NCI-H345 treated with DMSO at 0.1 percent for 48 hours (cell line): ENCODE measurements around the gene CD63.
A peak's percentile ranks its signal among the peaks of the same experiment; 100 is the strongest.
"Not testable (repeated sequence)": the region's sequence is repeated elsewhere in the genome, so short reads cannot be mapped to it uniquely, and the experiment has no call there.

Experiments used
- DNase-seq: peaks from one replicate; lab custom pipeline; 2025; ENCODE audit not compliant: unreplicated experiment; lab: John Stamatoyannopoulos, UW

The CD63 gene, protein sequence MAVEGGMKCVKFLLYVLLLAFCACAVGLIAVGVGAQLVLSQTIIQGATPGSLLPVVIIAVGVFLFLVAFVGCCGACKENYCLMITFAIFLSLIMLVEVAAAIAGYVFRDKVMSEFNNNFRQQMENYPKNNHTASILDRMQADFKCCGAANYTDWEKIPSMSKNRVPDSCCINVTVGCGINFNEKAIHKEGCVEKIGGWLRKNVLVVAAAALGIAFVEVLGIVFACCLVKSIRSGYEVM

DNA sequence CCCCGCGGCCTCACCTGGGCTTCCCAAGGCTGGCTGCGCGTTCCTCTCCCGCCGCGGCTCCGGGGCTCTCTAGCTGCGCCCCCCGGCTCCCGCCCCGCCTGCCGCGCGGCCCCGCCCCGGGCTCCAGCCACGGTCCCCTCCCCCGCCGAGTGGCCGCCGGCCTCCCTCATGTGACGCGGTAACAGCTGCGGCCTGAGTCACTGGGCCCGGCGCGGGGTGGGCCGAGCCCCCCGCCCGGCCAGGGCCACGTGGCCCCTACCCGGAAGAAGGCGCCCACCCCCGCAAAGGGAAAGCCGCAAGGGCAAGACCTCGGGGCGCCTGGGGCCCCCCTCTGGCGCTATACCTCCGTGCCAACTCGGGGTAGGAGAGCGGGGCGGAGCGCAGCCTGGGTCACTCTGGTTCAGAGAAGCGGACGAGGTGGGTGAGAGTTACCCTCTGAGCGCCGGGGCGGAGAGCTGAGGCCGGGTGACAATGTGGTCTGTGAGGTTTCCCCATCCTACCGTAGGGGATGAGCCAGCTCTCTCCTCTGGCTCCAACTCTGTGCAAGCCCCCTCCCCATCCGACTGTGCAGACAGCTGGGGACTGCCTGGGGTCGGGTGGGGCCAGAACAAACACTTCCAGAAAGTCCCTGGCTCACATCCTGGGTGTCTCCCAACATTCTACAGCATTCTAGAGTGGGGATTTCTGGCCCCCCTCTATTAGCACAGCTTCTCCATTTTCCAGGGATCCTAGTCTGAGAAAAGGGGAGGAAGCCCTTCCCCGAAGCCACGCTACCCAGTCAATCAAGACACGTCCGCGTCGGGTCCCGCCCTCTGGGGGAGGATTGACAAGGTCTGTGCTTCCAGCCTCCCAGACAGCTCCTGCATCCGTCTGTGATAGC is at the start of gene CD63:
Gene CD63 (minus strand): TSS at position 71 of the 880 bp plus-strand sequence. CDS start 668 bp downstream, outside the sequence.
- DNase-seq = peak; percentile 56

DNA sequence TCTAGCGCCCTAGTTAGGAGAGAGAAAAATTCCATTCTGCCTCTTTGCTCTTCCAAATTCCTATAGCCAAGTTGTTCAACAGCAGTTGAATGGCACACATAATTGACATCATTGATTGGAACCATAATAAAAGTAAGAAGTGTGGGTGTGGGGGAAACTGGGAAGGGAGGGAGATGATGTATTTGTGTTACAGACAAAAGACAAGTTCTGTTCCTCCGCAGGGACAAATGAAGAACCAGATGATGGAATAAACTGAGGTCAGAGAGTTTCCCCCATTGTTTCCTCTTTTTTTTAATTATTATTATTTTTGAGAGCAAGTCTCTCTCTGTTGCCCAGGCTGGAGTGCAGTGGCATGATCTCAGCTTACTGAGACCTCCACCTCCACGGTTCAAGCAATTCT is 49.0 kb upstream of the CD63 start:
- DNase-seq = no peak

DNA sequence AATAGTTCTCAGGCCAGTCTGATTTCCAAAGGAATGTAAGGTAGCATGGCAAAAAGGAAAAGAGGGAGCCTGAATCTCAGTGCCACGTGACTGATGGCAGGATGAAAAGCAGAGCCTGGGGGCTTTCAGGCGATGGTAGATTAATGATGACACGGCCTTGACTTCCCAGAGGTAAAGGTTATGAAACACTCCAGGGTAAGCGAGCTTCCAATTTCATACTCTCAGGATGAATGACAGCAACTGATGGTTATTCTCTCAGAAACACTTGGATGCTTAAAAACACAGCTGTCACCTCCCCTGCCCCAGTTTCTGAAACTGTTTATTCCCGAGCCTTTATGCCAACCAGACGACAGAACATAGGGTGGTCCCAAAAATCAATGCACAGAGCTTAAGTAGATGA is 42.9 kb upstream of the CD63 start:
- no peak for DNase-seq

DNA sequence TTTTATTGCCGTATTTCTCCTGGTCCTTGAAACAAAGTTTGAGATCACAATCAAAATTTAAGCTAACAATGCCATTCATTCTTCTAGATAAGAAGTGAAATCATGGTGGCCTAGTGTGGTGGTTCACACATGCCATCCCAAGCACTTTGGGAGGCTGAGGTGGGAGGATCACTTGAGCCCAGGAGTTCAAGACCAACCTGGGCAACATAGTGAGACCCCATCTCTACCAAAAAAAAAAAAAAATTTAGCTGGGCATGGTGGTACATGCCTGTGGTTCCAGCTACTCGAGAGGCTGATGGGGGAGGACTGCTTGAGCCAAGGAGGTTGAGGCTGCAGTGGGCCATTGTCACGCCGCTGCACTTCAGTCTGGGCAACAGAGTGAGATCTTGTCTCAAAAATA is 38.3 kb upstream of the CD63 start:
- DNase-seq = no peak

DNA sequence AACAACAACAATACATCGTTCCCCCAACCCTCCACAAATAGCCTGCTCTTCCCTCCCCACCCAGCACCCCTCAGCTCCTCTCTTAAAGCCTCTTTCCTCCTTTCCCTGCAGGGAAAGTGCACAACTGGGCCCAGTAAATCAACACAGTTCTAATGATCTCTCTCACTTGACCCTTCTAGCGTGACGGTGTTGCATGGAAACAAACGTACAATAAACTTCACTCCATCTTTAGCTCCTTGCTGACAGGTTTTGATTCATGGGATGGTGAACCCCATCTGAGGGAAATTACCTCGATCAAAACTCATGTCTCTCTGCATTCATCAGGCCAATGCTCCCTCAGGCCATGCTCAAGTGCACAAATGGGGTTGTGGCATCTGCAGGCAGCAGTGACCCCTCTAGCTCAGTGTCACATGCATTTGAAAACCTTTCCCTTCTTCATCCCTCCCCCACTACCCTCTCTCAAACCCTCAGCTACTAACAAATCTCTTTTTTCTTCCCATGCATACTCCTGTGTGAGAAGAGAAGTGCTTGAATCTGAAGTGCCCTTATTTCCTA is 37.0 kb upstream of the CD63 start:
- DNase-seq = peak; percentile 17

DNA sequence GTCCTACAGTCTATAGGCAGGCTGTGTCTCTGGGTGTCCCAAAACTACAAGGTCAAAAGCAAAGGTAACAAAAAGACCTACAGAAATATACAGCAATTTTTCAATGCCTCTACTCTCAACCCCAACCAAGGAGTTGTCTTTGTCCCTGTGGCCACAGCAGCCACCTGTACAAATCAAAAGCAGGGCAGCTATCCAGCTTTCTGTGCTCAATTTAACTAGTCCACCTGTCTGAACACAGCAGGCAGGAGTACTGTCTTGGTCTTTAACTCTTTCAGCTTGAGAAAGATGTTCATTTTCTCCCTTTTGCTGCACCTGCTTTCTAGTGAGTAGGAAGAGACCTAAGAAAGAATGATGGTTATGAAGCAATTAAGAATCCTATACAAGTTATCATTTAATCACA is 33.8 kb upstream of the CD63 start:
- no peak for DNase-seq

DNA sequence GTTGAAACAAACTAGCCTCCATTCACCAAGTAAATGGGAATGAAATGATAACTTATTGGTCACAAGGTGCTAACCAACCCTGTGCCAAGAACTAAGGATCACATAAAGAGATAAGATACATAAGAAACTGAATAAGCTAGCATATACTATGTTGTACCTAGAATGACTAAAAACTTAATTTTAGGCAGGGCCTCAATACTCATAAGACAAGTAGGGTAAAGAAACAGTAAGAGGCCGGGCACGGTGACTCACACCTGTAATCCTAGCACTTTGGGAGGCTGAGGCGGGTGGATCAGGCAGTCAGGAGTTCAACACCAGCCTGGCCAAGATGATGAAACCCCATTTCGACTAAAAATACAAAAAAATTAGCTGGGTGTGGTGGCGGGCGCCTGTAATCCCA is 31.9 kb upstream of the CD63 start:
- no peak for DNase-seq

DNA sequence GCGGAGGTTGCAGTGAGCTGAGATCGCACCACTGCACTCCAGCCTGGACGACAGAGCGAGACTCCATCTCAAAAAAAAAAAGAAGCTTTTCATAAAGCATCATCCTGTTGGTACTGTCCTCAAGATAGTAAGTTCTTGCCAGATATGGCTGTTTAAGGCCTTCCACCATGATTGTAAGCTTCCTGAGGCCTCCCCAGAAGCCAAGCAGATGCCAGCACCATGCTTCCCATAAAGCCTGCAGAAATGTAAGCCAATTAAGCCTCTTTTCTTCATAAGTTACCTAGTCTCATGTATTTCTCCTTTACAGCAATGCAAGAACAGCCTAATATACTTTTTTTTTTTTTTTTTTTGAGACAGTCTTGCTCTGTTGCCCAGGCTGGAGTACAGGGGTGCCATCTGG is 29.8 kb upstream of the CD63 start:
- DNase-seq = not testable (repeated sequence)

DNA sequence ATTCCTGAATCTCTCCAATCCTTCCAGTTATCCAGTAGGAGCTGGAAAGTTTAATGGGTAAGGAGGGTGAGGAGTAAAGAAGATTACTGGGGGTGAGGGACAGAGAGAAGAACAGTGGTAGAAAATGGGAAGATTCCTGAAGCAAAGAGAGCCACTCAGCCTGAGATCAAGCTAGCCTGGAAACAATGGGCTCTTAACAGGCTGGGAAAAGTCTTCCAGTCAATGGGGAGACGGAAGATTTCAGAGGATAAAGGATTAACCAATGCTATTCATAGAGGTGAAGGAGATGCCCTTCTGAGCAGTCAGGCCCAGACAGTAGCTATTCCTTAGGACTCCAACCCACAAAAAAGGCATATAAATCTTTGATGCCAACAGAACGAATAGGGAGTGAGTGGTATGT is 28.9 kb upstream of the CD63 start:
- DNase-seq = no peak

DNA sequence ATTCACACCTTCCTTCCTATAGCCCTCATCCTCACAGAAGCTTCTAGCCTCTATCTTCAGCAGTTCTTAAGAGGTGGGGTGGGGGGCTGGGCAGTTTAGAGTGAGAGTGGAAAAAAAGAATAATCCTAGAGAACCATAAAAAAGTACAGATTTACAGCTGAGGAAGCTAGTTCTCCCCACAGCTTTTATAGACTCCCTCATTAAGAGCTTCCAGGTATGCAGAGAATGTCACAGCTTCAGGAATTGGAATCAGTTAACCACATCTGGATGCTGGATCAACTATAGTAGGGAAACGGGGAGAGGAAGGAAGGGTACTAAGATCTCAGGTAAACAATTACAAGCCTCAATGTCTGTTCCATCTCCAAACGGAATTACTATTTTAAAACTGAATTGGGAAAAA is 26.4 kb upstream of the CD63 start:
- no peak for DNase-seq

DNA sequence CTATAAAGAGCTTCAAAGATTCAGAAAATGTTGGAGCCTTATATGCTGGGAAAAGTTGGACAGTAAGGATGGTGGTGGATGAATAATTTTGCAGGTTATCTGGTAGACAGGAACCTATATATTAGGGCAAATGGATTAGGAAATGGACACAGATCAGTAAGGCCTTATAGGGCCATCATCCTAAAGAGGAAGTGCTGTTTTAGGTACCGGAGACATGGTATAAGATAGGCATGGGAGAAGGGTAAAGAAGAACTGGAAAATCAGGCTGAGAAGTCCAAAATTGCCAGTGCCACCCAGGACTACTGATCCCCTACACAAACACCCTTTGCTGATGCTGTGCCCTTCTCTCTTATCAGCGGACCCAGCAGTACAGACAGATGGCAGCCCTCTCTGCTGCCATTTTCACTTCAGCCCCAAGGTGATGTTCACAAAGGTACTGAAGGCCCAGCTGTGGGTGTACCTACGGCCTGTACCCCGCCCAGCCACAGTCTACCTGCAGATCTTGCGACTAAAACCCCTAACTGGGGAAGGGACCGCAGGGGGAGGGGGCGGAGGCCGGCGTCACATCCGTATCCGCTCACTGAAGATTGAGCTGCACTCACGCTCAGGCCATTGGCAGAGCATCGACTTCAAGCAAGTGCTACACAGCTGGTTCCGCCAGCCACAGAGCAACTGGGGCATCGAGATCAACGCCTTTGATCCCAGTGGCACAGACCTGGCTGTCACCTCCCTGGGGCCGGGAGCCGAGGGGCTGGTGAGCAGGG is 19.6 kb upstream of the CD63 start:
- no peak for DNase-seq

DNA sequence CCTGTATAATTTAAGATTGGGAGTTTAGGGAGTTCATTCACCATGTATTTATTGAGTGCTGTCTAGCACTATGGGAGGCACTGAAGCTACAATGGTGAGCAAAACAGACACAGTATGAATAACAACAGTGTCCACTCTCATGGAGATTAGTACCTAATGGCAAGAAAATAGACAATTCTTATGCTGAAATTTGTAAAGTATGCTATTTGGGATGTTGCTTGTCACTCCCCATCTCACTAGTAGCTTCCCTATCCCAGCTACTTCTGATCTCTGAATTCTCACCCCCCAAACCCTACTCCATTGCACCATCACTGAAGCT is 18.1 kb upstream of the CD63 start:
- no peak for DNase-seq

DNA sequence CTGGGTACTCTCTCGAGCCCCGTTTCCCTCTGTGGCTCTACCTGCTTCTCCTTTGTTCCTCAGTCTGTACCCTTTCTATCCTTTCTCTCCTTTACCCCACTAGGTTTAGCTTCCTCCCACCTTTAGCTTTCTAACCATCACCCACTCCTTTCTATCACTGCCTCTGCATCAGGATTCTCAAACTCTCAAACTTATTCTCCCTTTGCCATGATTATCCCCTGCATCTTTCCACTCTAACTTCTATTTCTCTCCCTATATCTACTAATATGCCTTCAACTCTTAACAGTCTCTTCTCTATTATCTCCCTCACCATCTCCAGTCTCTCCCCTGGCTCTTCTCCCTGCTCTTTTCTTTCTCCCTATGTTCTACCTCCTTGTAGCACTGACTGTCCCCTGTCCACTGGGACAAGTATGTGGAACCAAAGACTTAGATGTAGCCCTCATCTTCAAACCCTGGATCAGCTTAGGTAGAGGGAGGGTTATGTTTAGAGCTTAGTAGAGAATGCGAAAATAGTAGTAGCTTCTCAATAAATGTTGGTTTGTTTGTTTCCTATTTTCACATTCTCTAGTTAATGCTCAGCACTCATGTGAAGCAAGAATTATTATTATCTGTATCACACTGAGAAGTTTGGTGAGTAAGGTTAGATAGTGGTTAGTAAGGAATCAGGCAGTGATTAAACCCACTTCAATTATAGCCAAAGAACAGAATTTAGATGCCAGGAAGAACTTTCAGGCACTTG is 17.5 kb upstream of the CD63 start:
- no peak for DNase-seq

DNA sequence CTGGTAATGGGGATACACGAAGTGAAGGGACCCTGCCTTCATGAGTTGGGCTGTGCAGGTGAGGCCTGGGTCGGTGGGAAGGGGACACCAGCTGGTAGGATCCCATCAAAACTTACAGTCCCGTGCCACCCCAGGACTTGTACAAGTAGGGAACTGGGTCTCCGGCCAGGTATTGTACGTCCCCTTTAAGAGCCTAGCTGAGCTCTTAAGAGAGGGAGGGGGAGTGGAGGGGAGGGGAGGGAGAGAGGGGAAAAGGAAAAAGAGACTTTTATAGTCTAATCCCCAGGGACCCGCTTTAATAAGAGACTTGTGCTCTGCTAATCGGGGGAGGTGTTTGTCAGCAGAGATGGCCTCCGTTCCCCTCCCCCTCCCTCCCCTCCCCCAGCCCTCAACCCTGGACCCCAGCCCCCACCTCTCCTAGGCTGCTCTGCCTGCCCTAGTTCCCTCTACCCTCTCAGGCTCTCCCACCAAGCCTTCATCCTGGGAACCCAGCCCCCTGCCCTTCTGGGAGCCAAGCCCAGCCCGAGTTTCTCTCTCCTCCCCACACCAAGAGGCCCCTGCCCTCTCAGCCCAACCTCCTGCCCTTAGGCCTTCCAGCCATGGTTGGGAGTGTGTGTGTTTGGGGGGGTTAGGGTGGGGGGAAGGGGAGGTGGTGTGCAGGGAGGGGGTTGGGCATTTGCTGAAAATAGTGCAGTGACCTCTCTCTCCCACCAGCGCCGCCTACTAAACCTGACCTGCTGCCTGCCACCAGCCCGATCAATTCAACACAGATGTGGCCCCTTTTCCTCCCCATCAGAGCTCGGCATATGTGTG is 16.8 kb upstream of the CD63 start:
- peak; percentile 33 for DNase-seq

DNA sequence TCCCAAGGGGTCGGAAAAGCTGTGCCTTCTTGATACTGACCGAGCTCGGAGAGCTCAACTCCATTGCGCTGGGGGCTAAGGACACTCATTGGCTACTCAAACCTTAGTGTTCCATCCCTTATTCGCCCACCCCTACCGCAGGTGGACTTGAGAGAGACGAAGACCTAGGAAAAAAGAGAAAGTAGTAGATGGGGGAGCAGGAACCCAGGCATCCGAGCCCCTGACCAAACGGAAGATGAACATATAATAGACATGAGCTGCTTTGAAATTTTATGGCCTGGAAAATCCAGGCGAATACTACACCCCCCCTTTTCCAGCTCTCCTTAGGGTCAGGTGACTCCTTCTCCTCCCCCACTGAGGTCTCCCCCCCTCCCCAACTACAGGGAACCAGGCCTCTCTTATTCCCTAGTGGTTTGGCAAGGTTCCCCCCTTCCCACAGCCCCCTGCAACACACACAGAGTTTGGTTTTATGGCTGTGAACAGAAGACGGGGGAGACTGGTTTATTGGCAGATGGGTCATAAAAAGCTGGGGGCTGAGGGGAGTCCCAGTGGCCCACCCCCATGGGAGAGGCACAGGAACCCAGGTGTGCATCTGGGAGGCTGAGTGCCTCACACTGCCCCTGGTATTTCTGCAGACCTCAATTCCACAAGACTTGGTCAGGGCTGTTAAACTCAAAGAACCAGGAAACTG is 15.7 kb upstream of the CD63 start:
- DNase-seq = no peak

DNA sequence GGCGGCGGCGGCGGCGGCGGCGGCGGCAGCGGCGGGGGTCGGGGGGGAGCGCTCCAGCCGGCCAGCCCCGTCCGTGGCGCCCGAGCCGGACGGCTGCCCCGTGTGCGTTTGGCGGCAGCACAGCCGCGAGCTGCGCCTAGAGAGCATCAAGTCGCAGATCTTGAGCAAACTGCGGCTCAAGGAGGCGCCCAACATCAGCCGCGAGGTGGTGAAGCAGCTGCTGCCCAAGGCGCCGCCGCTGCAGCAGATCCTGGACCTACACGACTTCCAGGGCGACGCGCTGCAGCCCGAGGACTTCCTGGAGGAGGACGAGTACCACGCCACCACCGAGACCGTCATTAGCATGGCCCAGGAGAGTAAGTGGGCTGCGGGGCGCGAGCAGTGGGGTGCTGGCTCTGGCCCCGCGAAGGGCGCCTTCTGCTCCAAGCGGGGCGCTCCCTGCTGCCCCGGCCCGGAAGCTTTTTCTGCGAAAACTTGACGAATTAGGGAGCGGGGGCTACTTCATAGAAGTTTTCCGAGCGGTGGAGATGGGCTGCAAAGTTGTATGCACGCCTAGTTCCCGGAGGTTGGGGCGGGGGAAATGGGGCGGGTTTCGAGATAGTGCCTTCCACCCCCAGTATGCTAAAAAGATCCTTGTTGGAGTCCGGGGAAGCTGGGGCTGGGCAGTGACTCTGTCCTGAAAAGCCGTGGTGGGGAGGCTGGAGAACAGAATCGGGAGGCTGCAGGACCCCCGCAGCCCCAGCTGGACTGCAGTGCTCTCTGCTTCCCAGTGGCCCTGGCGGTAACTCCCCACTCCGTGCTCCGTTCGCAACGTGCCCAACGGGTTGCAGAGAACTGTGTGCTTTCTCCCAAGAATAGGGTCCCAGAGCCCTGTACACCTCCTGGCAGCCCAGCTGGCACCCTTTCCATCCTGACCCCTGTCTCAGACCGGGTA is 14.9 kb upstream of the CD63 start:
- DNase-seq = no peak

DNA sequence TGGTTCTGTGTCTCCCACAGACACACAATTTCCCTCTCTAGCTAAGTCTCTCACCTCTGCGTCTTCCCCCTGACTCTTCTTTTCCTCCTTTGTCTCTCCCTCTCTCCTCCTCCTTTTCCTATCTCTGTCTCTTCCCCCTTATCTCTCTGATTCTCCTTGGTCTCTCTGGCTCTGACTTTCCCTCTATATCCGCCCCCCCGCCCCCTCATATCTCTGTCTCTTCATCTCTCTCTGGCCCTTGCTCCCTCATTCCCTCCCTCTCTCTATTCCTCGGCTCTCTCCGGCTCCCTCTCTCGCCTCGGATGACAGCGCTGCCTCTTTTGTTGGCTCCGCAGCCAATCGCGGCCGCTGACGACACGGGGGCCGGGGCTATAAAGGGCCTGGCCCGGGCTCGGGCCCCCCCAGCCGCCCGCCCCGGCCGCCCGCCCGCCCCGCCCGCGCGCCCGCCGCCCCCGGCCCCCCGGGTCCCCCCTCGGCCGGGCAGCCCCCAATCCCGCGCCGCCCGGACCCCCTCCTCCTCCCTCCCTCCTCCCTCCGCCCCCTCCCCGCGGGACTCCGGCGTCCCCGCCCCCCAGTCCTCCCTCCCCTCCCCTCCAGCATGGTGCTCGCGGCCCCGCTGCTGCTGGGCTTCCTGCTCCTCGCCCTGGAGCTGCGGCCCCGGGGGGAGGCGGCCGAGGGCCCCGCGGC is 14.1 kb upstream of the CD63 start, which contains the start of gene GDF11:
Gene GDF11 (plus strand): TSS at position 404 of the 687 bp plus-strand sequence. CDS start 195 bp downstream, at position 599.
- peak; percentile 53 for DNase-seq
